ENCODE results near the gene CRISPLD2. TPM values are rescaled to one million over a fixed set of nuclear protein-coding genes. Genes with fewer than 3 reads are reported as not detected.

Gene CRISPLD2
- total RNA-seq, 2 experiments from 2014 or later: 2.0 to 2.6 TPM

GRCh38 chr16:84859681-84860080 lies 39.9 kb downstream of the CRISPLD2 start:
- Histone ChIP-seq H3K36me3 (ENCODE audit: insufficient read depth, low read length) (no peaks in the 10 kb centered on the region), H3K4me1 (ENCODE audit: insufficient read depth, low read length) (no peaks in the 10 kb centered on the region), H3K27ac (ENCODE audit: low read depth in 1 of 2, low read length in 2 of 2) (no peak overlapping the region), H3K4me3 (ENCODE audit: low read length) (no peak overlapping the region), H3K27me3 (ENCODE audit: control insufficient read depth in 1 of 2, insufficient read depth in 2 of 2, low read length in 2 of 2) (no peaks in the 10 kb centered on the region), H3K9me3 (ENCODE audit: control insufficient read depth in 1 of 2, insufficient read depth in 1 of 2, low read length in 2 of 2) (peaks cover 0 to 17% of the 10 kb centered on the region in 2 experiments)
- Mint-ChIP-seq H3K27me3 (peaks cover 3% of the 10 kb centered on the region), H3K27ac (no peak overlapping the region), H3K9me3 (no peaks in the 10 kb centered on the region), H3K36me3 (ENCODE audit: low read depth) (no peaks in the 10 kb centered on the region), H3K4me1 (ENCODE audit: low read depth) (no peaks in the 10 kb centered on the region), H3K4me3 (no peak overlapping the region)
- ChIA-PET CTCF (no interaction called here), POLR2A (no interaction called here)
- no peak for TF ChIP-seq CTCF (IDR thresholded peaks at IDR 0.05)
- no peak for ATAC-seq (ENCODE audit: poor library complexity)
- intact Hi-C loops (cut with DNase I, micrococcal nuclease): no loop called here
- no peak for DNase-seq

- no peaks in the 10 kb centered on the region for H3K9me3 Mint-ChIP-seq
- ChIA-PET CTCF (no interaction called here), POLR2A (no interaction called here)
- no peak overlapping the region for H3K4me3 ChIP-seq (ENCODE audit: low read length)
- H3K36me3 ChIP-seq (ENCODE audit: insufficient read depth, low read length): no peaks in the 10 kb centered on the region
- no peak overlapping the region for H3K4me3 Mint-ChIP-seq
- no peaks in the 10 kb centered on the region for H3K4me1 ChIP-seq (ENCODE audit: insufficient read depth, low read length)
- no peak for TF ChIP-seq CTCF (IDR thresholded peaks at IDR 0.05)
- intact Hi-C loops (cut with DNase I, micrococcal nuclease): no loop called here
- DNase-seq (no peak), ATAC-seq (ENCODE audit: poor library complexity) (no peak)
- no peak overlapping the region for H3K27ac ChIP-seq (ENCODE audit: low read depth in 1 of 2, low read length in 2 of 2)
- H3K4me1 Mint-ChIP-seq (ENCODE audit: low read depth): no peaks in the 10 kb centered on the region
- H3K27ac Mint-ChIP-seq: no peak overlapping the region
- peaks cover 4% of the 10 kb centered on the region for H3K27me3 Mint-ChIP-seq
- no peaks in the 10 kb centered on the region for H3K36me3 Mint-ChIP-seq (ENCODE audit: low read depth)
- no peaks in the 10 kb centered on the region for H3K27me3 ChIP-seq (ENCODE audit: control insufficient read depth in 1 of 2, insufficient read depth in 2 of 2, low read length in 2 of 2)
- peaks cover 0 to 17% of the 10 kb centered on the region in 2 experiments for H3K9me3 ChIP-seq (ENCODE audit: control insufficient read depth in 1 of 2, insufficient read depth in 1 of 2, low read length in 2 of 2)
Measured at GRCh38 chr16:84860383-84860782, 40.6 kb downstream of the CRISPLD2 start.

- Histone ChIP-seq H3K27ac (ENCODE audit: low read depth in 1 of 2, low read length in 2 of 2) (no peak overlapping the region), H3K4me3 (ENCODE audit: low read length) (no peak overlapping the region), H3K4me1 (ENCODE audit: insufficient read depth, low read length) (no peaks in the 10 kb centered on the region), H3K9me3 (ENCODE audit: control insufficient read depth in 1 of 2, insufficient read depth in 1 of 2, low read length in 2 of 2) (peaks cover 0 to 17% of the 10 kb centered on the region in 2 experiments), H3K27me3 (ENCODE audit: control insufficient read depth in 1 of 2, insufficient read depth in 2 of 2, low read length in 2 of 2) (no peaks in the 10 kb centered on the region), H3K36me3 (ENCODE audit: insufficient read depth, low read length) (no peaks in the 10 kb centered on the region)
- TF ChIP-seq CTCF (IDR thresholded peaks at IDR 0.05): no peak
- intact Hi-C loops (cut with DNase I, micrococcal nuclease): no loop called here
- H3K9me3 Mint-ChIP-seq: no peaks in the 10 kb centered on the region
- ChIA-PET POLR2A (no interaction called here), CTCF (no interaction called here)
- peaks cover 4% of the 10 kb centered on the region for H3K27me3 Mint-ChIP-seq
- no peak for ATAC-seq (ENCODE audit: poor library complexity)
- H3K27ac Mint-ChIP-seq: no peak overlapping the region
- no peak for DNase-seq
- H3K36me3 Mint-ChIP-seq (ENCODE audit: low read depth): no peaks in the 10 kb centered on the region
- no peaks in the 10 kb centered on the region for H3K4me1 Mint-ChIP-seq (ENCODE audit: low read depth)
- no peak overlapping the region for H3K4me3 Mint-ChIP-seq
Measured at GRCh38 chr16:84861671-84862070, 41.9 kb downstream of the CRISPLD2 start.
